GOT3 (cell line): ENCODE results near the gene VTN.

Source experiments
- DNase-seq: peaks from one replicate; lab custom pipeline; 2025; ENCODE audit warnings: mixed read lengths; lab: John Stamatoyannopoulos, UW

Gene VTN

DNA sequence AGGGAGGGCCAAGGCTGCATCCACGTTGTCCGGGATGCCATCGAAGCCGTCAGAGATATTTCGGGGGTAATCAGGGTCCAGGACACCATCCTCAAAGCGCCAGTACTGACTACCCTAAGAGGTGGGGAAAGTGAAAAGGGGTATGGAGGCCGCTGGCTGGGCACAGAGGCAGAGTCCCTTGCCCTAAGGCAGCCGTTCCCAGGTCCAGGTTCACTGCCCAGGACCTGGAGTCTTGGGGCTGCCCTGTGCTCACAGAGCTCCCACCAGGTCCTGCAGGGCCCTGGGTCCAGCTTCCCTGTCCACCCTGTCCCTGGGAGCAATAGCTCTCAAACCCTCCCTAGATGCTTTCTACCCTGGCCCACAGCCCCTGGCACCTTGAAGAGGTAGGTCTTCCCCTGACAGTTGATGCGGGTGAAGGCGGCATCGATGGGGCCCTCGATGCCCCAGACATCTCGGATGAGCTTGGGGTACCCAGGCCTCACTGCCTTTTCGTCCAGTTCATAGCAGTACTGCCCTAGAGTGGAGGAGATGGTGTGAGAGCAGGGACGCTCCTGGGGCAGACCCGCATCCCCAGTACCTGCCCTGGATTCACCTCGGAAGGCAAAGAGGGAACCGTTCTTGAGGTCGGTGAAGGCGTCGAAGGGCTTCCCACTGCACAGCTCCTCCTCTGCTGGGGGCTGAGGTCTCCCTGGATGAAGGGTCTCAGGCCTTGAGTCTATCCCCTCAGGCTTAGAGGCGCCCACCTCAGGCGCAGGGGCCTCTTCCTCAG, 1.0 kb downstream of the VTN start:
- no peak for DNase-seq

DNA sequence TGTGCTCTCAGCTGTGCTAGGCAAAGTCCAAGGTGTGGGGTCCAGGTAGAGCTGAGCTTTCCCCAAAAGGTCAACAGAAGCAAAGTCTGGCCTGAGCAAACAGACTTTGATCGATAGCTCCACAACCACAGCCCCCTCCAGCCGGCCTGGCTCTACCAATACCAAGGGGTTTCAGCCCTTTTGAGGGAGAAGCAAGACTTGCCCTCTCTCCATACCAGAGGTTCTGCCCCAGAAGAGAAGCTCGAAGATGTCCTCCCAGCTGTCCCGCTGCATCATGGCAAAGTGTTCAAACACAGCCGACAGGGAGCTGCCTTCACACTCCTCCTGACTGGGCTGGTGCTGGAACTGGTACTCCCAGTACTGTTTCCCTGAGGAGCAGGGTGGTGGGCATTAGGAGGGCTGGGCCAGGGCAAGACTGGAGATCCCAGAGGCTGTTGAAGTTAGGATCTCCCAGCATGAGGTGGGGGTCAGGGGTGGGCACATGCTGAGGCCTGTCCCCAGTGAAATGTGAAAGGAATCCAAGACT, 1.7 kb downstream of the VTN start:
- no peak for DNase-seq

DNA sequence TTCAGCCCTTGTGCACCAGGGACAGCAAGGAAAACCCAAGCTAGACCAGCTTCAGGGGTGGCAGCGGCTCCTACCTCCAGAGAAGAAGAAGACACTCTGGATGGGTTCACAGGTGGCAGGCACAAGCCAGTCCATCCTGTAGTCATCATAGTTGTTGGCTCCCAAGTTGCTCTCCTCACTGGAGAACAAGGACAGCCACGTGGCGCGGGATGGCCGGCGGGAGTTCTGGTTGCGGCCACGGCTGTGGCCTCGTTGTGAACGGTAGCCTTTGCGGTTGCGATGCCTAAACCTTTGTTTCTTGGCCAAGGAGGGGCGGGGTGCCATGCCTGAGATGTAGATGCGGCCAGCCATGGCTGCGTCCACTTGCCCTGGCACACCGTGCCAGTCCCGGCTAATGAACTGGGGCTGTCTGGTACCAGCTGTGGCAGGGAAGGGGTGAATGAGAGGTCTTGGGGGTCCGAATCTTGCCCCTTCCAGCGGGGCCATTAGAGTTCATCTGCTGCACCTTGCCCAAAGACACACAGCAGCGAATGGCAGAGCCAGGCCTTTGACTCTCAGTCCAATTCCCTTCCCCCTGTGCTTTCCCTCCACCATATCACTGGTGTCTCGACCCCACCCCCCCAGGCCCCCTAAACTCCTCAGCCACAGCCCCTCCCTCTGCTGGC, 2.3 kb downstream of the VTN start:
- no peak for DNase-seq

DNA sequence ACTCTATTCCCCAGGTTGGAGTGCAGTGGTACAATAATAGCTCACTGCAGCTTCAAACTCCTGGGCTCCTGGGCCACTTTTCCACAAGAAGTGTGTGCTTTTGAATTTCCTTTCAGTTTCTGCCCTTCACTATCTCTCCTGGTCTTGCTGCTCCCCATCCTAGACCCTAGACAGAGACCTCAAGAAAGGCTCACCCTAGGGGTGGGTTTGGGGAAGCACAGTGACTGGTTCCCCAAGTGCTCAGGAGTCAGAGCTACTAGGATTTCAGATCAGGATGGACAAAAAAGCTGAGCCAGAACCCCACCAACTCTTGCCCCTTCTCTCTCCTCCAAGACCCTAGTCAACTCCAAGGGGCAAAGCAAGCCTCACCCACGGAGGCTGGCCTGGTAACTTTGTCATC, 3.5 kb downstream of the VTN start:
- DNase-seq, result no peak

DNA sequence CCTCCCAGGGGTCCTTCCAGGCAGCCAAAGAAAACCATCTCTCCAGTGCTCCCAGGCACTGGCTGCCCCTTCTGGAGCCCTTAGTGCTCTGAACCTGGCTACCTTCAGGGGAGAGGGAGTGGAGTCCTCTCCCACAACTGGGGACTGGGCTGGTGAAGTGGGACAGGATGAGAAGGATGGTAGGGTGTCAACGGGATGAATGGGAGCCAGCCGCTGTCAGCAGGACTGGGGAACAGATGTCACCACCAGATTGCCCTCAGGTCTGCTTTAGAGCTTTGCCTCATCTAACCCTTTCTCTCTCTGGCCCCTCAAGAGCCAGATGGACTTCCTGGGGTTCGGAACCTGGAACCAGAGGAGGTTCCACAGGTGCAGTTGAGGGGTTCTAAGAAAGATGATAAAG, 4.6 kb downstream of the VTN start:
- no peak for DNase-seq

DNA sequence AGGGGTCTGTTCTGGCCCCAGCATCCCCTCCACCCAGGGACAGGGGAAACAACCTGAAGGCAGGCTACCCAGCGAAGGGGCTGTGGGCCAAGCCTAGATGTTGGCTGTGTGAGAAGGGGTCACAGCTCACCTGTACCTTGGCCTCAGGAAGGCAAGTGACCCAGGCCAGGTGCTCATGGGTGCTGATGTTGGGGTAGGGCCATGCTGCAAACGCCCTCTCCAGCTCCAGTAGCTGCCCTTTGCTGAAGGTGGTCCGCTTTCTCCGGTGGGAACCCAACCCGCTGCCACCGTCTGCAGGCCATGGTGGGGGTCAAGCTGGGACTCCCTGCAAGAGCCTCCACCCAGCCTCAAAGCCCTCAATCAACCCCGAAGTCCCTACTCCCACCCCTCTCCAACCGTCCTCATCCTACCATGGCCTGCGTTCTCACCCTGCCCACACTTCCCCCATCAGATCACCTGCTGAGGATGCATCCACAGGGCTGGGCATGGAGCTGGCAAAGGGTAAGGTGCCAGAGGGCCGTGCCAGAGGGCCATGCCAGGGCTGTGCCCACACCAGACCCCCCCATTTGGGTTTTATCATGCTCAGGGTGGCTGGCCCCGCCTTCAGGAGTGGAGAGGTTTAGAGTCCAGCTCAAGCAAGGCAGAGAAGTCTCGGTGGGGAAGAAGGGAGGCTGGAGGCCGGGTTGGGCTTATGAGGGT, 5.3 kb downstream of the VTN start, which contains the start of gene SEBOX:
TSS of gene SEBOX (minus strand) at position 535 of the 699 bp plus-strand sequence. CDS start at position 487, 48 bp downstream.
- no peak for DNase-seq

DNA sequence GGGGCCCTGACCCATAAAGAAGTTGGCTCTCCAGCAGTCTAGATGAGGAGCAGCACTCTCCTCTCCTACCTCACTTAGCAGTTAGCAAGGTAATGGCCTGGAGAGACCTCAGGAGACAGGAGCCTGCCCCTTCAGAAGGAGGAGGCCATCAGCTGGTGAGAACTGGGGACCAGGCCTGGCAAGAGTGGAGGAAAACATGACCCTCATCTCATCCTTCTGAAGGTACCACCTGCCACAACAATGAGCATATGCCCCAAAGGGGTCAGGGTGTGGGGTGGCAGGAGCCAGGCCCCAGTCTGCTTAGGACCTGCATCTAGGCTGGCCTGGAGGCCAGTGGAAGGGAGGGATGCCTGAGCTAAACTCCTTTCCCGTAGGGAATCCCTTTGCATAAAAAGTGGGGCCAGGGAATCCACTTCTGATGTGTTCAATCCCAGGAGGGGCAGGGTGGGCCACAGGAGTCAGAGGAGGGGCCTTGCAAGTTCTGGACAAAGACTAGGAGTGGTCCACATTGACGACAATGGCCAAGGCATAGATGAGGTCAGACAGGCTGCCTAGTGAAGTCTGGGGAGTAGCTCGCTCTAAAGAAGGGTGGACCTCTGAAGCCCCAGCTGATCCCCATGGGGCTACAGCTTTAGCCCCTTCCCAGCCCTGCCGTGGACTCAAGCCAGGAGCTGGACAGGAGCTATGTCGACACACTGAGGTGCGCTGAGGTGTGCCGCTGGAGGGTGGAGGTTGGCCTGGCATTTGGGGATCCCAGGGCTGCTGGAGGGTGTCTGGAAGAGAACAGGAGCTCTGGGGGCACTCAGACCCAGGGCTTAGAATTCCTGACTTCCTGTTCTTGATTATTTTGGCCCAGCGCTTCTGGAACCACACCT, 6.1 kb downstream of the VTN start:
- DNase-seq, result no peak

DNA sequence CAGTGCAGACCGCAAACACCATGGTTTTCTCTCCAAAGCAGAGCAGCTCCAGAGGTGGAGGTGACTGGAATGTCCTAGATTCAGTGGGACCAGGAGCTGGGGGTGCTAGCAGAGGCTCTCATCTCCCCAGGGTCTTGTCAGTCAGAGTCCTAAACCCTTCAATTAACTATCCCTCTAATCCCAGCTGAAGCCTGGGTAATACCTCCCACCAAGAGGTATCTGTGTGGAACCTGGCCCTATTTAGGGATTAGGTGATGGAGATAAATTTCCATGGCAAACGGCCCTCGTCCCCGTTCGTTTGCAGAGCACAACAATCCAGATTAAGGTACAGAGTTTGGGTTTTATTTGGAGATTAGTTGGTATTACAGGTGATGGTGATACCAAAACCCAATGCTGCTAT, 6.9 kb downstream of the VTN start:
- no peak for DNase-seq

DNA sequence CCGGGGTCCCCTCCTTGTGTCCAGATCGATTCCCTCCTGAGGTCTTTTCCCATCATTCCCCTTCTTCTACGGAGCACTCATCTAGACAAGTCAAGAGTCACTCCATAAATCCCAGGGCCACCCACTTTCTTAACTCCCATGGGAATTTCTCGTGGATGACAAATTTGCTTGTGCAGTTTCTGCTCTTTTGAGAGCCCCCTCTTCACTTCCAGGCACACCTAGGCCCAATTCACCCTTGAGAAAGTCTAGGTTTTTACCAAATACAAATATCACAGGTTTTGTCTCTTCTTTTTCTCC, 12.3 kb downstream of the VTN start:
- DNase-seq, result no peak

DNA sequence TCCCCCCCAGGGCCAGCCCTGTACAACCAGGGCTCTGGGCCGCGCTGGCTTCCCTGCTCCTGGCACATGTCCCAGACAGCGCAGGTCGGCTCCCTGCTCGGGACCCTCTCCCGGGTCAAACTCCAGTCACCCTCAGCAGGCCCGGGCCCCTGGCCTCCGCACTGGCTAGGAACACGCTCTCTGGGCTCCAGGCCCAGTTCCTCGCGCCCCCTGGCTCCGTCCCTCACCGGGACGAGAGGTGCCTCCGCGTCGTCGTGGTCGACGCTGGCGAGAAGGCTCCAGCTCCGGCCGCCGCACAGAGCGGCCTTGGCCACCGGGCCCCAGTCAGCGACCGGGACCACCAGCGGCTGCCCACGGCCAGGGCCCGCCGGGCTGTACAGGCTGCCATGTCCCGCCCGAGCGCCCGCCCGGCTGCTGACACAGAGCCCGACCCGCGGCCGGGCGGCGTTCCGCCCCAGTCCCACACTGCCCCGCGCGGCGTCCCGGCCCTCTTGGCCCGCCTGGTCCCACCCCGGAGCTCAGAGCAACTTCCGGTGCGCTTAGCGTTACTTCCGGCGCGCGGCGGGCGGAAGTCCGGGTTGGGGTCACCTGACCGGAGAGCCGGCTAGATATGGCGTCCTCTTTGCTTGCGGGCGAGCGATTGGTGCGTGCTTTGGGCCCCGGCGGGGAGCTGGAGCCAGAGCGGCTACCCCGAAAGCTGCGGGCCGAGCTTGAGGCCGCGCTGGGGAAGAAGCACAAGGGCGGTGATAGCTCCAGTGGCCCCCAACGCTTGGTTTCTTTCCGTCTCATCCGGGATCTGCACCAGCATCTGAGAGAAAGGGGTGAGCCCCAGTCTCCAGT, 12.8 kb downstream of the VTN start, which contains the start of gene POLDIP2:
TSS of gene POLDIP2 (minus strand) at position 467 of the 840 bp plus-strand sequence. CDS start at position 388, 79 bp downstream.
- peak; percentile 89 for DNase-seq

DNA sequence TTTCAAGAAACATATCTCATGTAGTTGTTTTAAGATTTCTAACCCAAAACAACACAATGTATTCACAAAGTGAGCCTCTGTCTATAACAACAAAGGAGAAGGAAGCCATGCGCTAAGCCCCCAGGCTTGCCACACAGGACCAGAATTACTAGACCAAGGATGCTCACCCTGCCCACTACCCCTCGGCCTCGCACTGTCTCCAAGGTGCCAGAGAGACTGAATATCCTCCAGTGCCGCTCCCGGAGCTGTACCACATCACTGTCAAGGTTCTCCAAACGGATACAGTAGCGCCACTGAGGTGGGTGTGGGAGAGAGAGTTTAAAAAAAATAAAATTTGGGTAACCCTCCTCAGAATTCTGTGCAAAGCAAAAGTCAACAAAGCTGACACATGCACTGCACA, 19.8 kb downstream of the VTN start:
- no peak for DNase-seq

DNA sequence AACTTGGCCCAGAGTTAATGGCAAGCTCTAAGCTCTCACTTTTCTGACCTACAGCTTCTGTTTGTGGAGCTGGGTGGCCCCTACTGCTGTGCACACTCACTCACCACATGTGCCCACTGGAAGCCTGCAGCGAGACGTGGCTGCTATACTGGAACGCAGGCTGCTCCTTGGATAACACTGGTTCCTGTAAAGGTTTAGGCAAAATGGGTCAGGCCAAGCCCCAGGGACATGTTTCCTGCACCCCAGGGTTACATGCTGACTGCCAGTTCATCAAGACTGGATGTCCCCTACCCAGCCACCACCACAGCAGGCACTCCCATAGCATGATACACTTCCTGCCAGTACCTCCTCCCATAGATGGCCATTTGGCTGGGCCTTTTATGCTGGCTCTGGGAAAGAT, 21.1 kb downstream of the VTN start:
- DNase-seq, result no peak

DNA sequence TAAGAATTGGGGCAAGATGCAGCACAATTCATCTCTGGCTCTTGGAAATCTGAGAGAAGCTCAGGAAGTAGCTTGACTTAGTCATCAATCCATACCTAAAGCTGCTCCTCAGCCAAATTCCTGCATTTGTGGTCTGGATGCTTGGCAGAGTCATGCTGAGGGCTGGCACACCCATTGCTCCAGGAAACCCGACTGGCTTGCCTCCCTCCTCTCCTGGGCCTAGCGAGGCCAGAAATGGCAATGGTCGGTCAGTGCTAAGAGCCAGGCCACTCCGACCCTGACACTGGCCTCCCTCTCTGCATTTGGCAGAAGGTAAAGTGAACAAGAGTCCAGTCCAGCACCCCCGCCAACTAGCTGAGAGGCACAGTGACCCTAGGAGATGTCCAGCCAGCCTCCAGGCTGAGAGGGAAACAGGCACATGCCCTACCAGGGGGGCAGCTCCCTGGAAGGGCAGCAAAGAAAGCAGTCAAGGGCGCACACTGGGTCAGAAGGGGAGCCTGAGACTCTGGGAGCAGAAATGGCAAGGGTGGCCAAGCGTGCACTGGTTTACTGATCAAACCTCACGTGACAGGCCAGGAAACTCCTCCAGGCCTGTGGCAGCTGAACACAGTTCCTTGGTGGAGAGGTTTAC, 22.7 kb downstream of the VTN start:
- DNase-seq, result no peak

DNA sequence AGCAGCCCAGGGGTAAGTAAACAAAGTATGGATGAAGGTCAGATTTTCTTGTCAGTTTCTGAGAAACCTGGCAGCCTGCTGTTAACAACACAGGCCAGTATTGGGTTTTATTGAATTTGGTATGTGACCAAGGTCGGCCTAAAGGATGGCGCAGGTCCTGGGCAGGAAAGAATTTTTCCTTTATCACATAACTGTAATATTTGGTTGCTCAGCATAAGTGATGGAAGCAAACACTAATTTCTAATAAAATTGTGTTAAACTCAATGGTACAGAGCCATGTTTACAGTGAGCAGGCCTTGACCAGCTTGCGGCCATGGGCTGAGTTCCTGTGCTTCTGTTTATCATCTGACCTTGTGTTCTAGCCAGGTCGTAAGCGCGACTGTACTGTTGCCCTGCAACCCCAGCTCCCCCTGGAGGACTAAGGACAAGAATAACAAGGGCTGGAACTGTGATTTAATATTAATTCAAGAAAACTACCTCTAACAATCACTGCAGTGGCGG, 23.3 kb downstream of the VTN start:
- DNase-seq, result no peak

DNA sequence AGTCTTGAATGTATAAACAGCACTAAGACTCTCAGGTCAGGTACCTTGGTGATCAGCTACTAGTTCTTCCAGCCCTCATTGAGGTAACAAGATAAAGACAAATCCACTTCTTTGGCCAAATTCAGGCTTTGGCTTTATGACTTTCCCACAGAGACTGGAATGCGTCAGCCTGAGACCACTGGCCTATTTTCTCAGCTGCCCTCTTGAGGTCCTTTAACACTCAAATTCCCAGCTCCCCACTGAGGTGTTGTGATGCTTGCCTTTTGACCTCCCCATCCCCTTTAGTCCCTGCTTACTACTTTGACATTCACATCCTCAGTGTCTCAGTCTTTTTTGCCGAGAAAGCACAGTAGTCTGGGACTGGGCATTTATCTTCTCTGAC, 23.9 kb downstream of the VTN start:
- no peak for DNase-seq

DNA sequence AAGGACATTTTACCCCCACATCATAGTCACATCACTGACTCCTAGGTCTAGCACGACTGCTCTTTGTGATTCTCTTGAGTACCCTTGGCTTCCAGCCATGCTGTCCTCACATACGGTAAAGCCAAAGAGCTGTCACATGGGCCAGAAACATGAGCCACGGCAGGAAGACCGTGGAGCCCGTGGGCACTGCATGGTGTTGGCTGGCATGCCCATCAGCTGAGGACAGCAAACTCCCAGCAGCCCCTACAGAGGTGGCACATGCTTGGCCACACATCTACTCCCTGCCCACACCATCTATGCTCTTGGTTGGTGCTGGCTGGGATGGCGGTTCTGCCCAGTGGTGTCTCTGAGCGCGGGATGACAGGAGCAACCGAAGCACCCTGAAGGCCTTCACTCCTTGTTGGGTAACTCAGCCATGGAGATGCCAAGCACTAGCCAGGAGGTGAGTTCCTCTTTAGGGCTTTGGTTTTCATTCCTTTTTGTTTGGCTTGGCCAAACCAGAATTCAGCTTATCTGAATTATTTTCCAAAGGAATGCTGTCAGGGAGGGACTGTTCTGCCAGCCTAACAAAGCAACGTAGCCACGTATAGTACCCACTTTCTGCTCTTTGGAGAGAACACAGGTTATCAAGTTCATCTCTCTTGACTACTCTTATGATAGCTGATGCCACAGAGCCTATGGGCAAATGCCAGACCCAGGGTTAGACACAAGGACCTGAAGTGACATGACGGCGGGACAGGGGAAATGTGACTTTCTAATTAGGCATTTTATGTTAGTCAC, 24.5 kb downstream of the VTN start:
- no peak for DNase-seq

DNA sequence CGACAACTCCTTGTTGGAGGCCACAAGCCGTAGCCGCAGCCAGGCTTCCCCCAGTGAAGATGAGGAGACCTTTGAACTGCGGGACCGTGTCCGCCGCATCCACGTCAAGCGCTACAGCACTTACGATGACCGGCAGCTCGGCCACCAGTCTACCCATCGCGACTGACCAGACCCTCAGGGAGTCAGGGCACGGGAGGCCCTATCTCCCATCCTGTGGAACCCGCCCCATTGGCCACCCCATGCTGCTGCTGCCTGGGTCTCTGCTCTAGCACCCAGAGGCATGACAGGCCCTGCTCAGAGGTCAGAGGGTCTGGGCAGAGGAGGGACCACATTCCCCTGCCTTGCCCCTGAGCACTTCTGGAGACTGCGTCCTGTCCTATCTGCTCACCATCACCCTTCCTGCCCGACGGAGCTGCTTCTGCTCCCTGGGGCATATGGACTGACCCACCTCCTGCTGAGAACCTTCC, 25.6 kb downstream of the VTN start:
- DNase-seq, result no peak

DNA sequence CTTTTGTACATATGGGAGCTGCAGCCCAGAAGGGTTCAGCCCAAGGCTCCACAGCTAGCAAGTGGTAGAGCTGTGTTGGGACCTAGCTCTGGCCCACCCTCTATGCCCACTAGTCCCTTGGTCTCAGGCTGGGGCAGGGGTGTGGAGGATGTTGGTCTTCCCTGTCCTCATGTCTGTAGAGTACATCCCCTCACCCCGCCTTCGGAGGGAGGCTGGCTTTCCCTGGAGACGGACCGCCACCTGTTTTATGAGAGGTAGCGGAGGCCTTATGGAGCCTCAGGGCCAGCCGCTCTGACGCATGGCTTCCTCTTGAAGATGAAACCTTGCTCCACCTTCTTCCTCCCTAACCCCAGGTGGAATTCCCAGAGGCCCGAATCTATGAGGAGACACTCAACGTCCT, 26.1 kb downstream of the VTN start:
- no peak for DNase-seq

DNA sequence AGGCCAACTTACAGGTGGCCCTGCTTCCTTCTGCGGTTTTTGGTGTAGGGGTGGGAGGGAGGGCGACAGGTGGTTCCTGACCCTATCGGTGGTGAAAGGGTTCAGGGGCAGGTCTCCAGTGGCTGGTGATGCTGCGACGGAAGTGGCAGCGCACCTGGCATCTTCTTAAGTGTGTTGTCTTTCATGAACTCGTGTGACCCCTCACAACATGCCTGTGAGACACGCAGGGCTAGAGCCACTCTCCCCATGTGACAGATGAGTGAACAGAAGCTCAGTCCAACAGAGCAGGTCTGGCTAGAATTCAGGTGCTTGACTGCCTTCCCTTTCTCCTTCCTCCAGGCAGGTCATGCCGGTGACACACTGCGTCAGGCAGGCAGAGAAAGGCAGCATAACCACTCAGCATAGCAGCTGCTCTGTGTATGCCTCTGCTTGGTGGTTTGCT, 26.6 kb downstream of the VTN start:
- DNase-seq, result no peak
